HepG2 (cell line): ENCODE measurements around the gene FBXO33. TPM values are rescaled to one million over a fixed set of nuclear protein-coding genes. Genes with fewer than 3 reads are reported as not detected.

ENCODE experiments used
- CCDC6 ChIP-seq: sonication (generic); formaldehyde crosslinking; IDR thresholded peaks from 2 replicates; pipeline ENCODE4 v1.8.1; 2022; ENCODE audit warnings: mild to moderate bottlenecking, missing genetic modification reagents, moderate library complexity
- KDM2A ChIP-seq: sonication (generic); formaldehyde crosslinking; IDR thresholded peaks from 2 replicates; pipeline ENCODE4 v1.4.0; 2020; ENCODE audit warnings: low read depth, missing genetic modification reagents, borderline replicate concordance
- LCORL ChIP-seq, 2 experiments: fragments of 450-650 bp in 1 of 2; sonication (generic) in 1 of 2; formaldehyde crosslinking in 1 of 2; IDR thresholded peaks; 2 replicates each; pipeline versions ENCODE4 v1.5.0 to v1.6.1; 2017 to 2020; ENCODE audit warnings: antibody characterized with exemption in 1 of 2, missing genetic modification reagents in 1 of 2
- MXI1 ChIP-seq: IDR thresholded peaks from 3 replicates; pipeline ENCODE4 v1.6.1; 2012; ENCODE audit warnings: low read depth, low read length, inconsistent platforms, borderline replicate concordance
- NRL ChIP-seq: sonication (generic); formaldehyde crosslinking; IDR thresholded peaks from 2 replicates; pipeline ENCODE4 v1.5.0; 2020; ENCODE audit warnings: missing genetic modification reagents, mild to moderate bottlenecking, moderate library complexity, borderline replicate concordance
- PHF5A ChIP-seq: IDR thresholded peaks from one replicate; pipeline ENCODE4 v1.6.1; 2018; ENCODE audit warnings: low read depth, missing genetic modification reagents; ENCODE audit not compliant: unreplicated experiment
- SRY ChIP-seq: sonication (generic); formaldehyde crosslinking; IDR thresholded peaks from 2 replicates; pipeline ENCODE4 v1.8.0; 2022; ENCODE audit warnings: mild to moderate bottlenecking, missing genetic modification reagents
- TCF7 ChIP-seq: sonication (generic); IDR thresholded peaks from 2 replicates; pipeline ENCODE4 v1.6.1; 2016; ENCODE audit warnings: antibody characterized with exemption, low read depth
- ZBTB25 ChIP-seq: IDR thresholded peaks from 2 replicates; pipeline ENCODE4 v1.6.1; 2018; ENCODE audit warnings: missing genetic modification reagents
- ZFP82 ChIP-seq: sonication (generic); formaldehyde crosslinking; IDR thresholded peaks from 2 replicates; pipeline ENCODE4 v1.5.1; 2020; ENCODE audit warnings: mild to moderate bottlenecking, missing genetic modification reagents, borderline replicate concordance
- ZHX2 ChIP-seq, 2 experiments: sonication (generic) in 1 of 2; formaldehyde crosslinking in 1 of 2; IDR thresholded peaks; 2 replicates each; pipeline versions ENCODE4 v1.6.1 to v1.9.0; 2014 to 2022; ENCODE audit warnings: antibody characterized with exemption in 1 of 2, borderline replicate concordance in 1 of 2, inconsistent platforms in 1 of 2, low read depth in 1 of 2, missing genetic modification reagents in 1 of 2
- ZMAT3 ChIP-seq: sonication (generic); formaldehyde crosslinking; conservative IDR thresholded peaks from 2 replicates; pipeline ENCODE4 v1.7.0; 2021; ENCODE audit warnings: missing genetic modification reagents
- ZNF20 ChIP-seq: sonication (generic); formaldehyde crosslinking; IDR thresholded peaks from 2 replicates; pipeline ENCODE4 v1.4.0; 2020; ENCODE audit warnings: mild to moderate bottlenecking, moderate library complexity, missing genetic modification reagents
- ZNF34 ChIP-seq: sonication (generic); formaldehyde crosslinking; IDR thresholded peaks from 2 replicates; pipeline ENCODE4 v1.4.0; 2020; ENCODE audit warnings: mild to moderate bottlenecking, missing genetic modification reagents, borderline replicate concordance
- ZNF615 ChIP-seq: sonication (generic); formaldehyde crosslinking; IDR thresholded peaks from 2 replicates; pipeline ENCODE4 v1.5.0; 2020; ENCODE audit warnings: mild to moderate bottlenecking, missing genetic modification reagents, borderline replicate concordance
- ZNF746 ChIP-seq: sonication (generic); formaldehyde crosslinking; IDR thresholded peaks from 2 replicates; pipeline ENCODE4 v1.8.0; 2022; ENCODE audit warnings: mild to moderate bottlenecking, missing genetic modification reagents
- polyA plus RNA-seq, 8 experiments: library from polyadenylated mRNA; depleted of rRNA in 3 of 8; stranded (reverse) in 7 of 8; unstranded in 1 of 8; fragments of >200 nt; fragmentation: Illumina TruSeq in 4 of 8; extraction: Trizol in 4 of 8; gene quantifications; 2 replicates each; pipeline versions ENCODE4 v1.2.1 to v1.2.3, GENCODE V29; 2011 to 2016; ENCODE audit warnings: low read depth in 4 of 8, missing spikeins in 1 of 8, mixed read lengths in 1 of 8; ENCODE audit not compliant: insufficient read depth in 1 of 8
- total RNA-seq, 5 experiments: library from RNA; depleted of rRNA; stranded (reverse); fragments of >200 nt; fragmentation: Illumina TruSeq; extraction: Trizol; gene quantifications; 2 replicates each; pipeline ENCODE4 v1.2.3, GENCODE V29; 2016; ENCODE audit warnings: low read depth in 1 of 5
- TF ChIP-seq, protein P1 (sequence below): sonication (generic); formaldehyde crosslinking; IDR thresholded peaks from 2 replicates; pipeline ENCODE4 v1.8.0; 2022; ENCODE audit warnings: missing genetic modification reagents, mild to moderate bottlenecking, borderline replicate concordance
- TF ChIP-seq, protein P2 (sequence below): sonication (generic); formaldehyde crosslinking; IDR thresholded peaks from 2 replicates; pipeline ENCODE4 v1.8.1; 2022; ENCODE audit warnings: mild to moderate bottlenecking, missing genetic modification reagents

The FBXO33 gene
- total and polyA plus RNA-seq, 2 of the 13 experiments (the other 11 are each of a cell fraction or from before 2014, with no cell fraction given) = 15.5 to 16.9 TPM

- TF ChIP-seq KDM2A (CRISPR knock-in tag) (peak; percentile 92), ZHX2 (IDR thresholded peaks at IDR 0.05; ENCODE audit: low read depth) (peak; percentile 73; the same call in 1 of the 2 replicates), ZHX2 (CRISPR knock-in tag; IDR thresholded peaks at IDR 0.05; ENCODE audit: borderline replicate concordance) (peak; percentile 79; the same call in 1 of the 2 replicates), ZBTB25 (CRISPR knock-in tag) (peak; percentile 82; the same call in 1 of the 2 replicates), TCF7 (peak; percentile 24; the same call in 1 of the 2 replicates), NRL (CRISPR knock-in tag) (peak; percentile 93), PHF5A (CRISPR knock-in tag) (no peak), ZNF34 (peak; percentile 89; the same call in 1 of the 2 replicates), ZNF746 (peak; percentile 90), MXI1 (peak; percentile 97), ZNF615 (CRISPR knock-in tag) (no peak; the same call in 1 of the 2 replicates), ZNF20 (0 out of 2 replicates have a peak, but pooled peaks have one; percentile 28), CCDC6 (peak; percentile 37), LCORL (IDR thresholded peaks at IDR 0.05) (peak; percentile 20), LCORL (CRISPR knock-in tag; IDR thresholded peaks at IDR 0.05) (peak; percentile 98), ZMAT3 (CRISPR knock-in tag) (peak; percentile 94; the same call in 1 of the 2 replicates), SRY (CRISPR knock-in tag) (peak; percentile 92; the same call in 1 of the 2 replicates), ZFP82 (CRISPR knock-in tag) (peak; percentile 84; the same call in 1 of the 2 replicates)
- TF ChIP-seq, protein P1, sequence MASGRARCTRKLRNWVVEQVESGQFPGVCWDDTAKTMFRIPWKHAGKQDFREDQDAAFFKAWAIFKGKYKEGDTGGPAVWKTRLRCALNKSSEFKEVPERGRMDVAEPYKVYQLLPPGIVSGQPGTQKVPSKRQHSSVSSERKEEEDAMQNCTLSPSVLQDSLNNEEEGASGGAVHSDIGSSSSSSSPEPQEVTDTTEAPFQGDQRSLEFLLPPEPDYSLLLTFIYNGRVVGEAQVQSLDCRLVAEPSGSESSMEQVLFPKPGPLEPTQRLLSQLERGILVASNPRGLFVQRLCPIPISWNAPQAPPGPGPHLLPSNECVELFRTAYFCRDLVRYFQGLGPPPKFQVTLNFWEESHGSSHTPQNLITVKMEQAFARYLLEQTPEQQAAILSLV (CRISPR knock-in tag) = peak; percentile 91
- TF ChIP-seq, protein P2, sequence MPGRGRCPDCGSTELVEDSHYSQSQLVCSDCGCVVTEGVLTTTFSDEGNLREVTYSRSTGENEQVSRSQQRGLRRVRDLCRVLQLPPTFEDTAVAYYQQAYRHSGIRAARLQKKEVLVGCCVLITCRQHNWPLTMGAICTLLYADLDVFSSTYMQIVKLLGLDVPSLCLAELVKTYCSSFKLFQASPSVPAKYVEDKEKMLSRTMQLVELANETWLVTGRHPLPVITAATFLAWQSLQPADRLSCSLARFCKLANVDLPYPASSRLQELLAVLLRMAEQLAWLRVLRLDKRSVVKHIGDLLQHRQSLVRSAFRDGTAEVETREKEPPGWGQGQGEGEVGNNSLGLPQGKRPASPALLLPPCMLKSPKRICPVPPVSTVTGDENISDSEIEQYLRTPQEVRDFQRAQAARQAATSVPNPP (CRISPR knock-in tag) = peak; percentile 95
These were observed 602 bp upstream of the FBXO33 start (continued) for GRCh38 chr14:39432619-39433451.
